ENCODE measurements around the gene PNPLA7. TPM values are rescaled to one million over a fixed set of nuclear protein-coding genes. Genes with fewer than 3 reads are reported as not detected.
"Not testable (repeated sequence)": the region's sequence is repeated elsewhere in the genome, so short reads cannot be mapped to it uniquely, and the experiment has no call there.

PNPLA7 gene
- total and polyA plus RNA-seq, 2 of the 8 experiments (the other 6 are each of a cell fraction or from before 2014, with no cell fraction given) = 0.35 to 0.47 TPM

- TF ChIP-seq EGR1 (IDR thresholded peaks at IDR 0.05; ENCODE audit: borderline replicate concordance, low read depth, low read length) (no peak), BACH1 (IDR thresholded peaks at IDR 0.05; ENCODE audit: low read length) (no peak), CTCF (IDR thresholded peaks at IDR 0.05; ENCODE audit: control extremely low read depth in 1 of 3, insufficient read depth in 1 of 3, low read depth in 1 of 3, low read length in 3 of 3) (no peak)
Measured at GRCh38 chr9:137452006-137452760, 98.0 kb downstream of the PNPLA7 start (continued).

GRCh38 chr9:137451264-137452005 lies 98.8 kb downstream of the PNPLA7 start:
- H2BK12ac ChIP-seq (ENCODE audit: low read depth, low read length); H2AK5ac ChIP-seq (ENCODE audit: low read depth, low read length); H3K27me3 ChIP-seq (replicated peaks in 1 of 4; ENCODE audit: control insufficient read depth in 3 of 4, extremely low read depth in 1 of 4, insufficient read depth in 3 of 4, low read length in 3 of 4); H3K4me2 ChIP-seq (ENCODE audit: insufficient read depth in 1 of 2, low read depth in 2 of 2, low read length in 2 of 2); H2BK120ac ChIP-seq (replicated peaks; ENCODE audit: low read depth, low read length); DNase-seq (ENCODE audit: low read depth in 1 of 2, low spot score in 2 of 2); H3K27ac ChIP-seq (ENCODE audit: low read depth, low read length); H3K14ac ChIP-seq (ENCODE audit: insufficient read length); H2BK15ac ChIP-seq (ENCODE audit: low read length); H4K5ac ChIP-seq (ENCODE audit: insufficient read length, low read depth, low read length); H2BK20ac ChIP-seq (ENCODE audit: low read length); H3K23me2 ChIP-seq (ENCODE audit: low read depth, low read length); H2BK5ac ChIP-seq (ENCODE audit: low read depth, low read length); POLR2A ChIA-PET (ENCODE audit: partially characterized antibody); H4K8ac ChIP-seq (ENCODE audit: extremely low read depth, insufficient read depth, low read length); H3K18ac ChIP-seq (ENCODE audit: extremely low read depth, low read length); H3K23ac ChIP-seq (ENCODE audit: insufficient read length); H3K4ac ChIP-seq (replicated peaks; ENCODE audit: insufficient read length, low read depth, low read length); H3K9me3 ChIP-seq (ENCODE audit: insufficient read depth in 2 of 2, low read depth in 1 of 2, low read length in 1 of 2); H2AFZ ChIP-seq (ENCODE audit: low read length); FAIRE-seq; H3K56ac ChIP-seq (replicated peaks; ENCODE audit: insufficient read length, low read depth, low read length); H4K91ac ChIP-seq (replicated peaks; ENCODE audit: insufficient read length, low read length); H3K79me1 ChIP-seq (ENCODE audit: low read depth, low read length); H4K20me1 ChIP-seq (replicated peaks in 1 of 2; ENCODE audit: control insufficient read depth in 1 of 2, insufficient read depth in 2 of 2, low read length in 2 of 2); H3K79me2 ChIP-seq (ENCODE audit: control insufficient read depth in 1 of 2, insufficient read depth in 2 of 2, low read length in 2 of 2); H3K4me3 ChIP-seq (ENCODE audit: extremely low read depth in 1 of 4, insufficient read depth in 2 of 4, low read depth in 3 of 4, low read length in 4 of 4); H3K9ac ChIP-seq (replicated peaks in 1 of 4; ENCODE audit: extremely low read depth in 1 of 4, low read depth in 3 of 4, low read length in 3 of 4): not testable (repeated sequence)
- CTCF ChIA-PET (ENCODE audit: partially characterized antibody) = interaction anchor here (2.5 kb wide), 1 partner anchor 8 kb away, joined by 13 read pairs; no protein-coding TSS in a partner anchor
- no CpG with 5 or more reads among the region's 31 CpGs for WGBS, 2 experiments (ENCODE audit: extremely low coverage in 1 of 2, insufficient coverage in 1 of 2, insufficient read length in 1 of 2, insufficient replicate concordance in 2 of 2, low coverage in 1 of 2, low lambda C conversion rate in 2 of 2, missing lambda C conversion rate in 1 of 2)
- Histone ChIP-seq H3K4me1 (replicated peaks in 1 of 4; ENCODE audit: control insufficient read depth in 3 of 4, insufficient read depth in 4 of 4, low read length in 3 of 4) (peaks cover 0 to 15% (median 13%) of the 10 kb centered on the region in 4 experiments; a peak in 5 of 7 replicates), H3K36me3 (ENCODE audit: control insufficient read depth in 2 of 4, insufficient read depth in 4 of 4, low read length in 3 of 4) (peaks cover 3 to 19% (median 5%) of the 10 kb centered on the region in 4 experiments; a peak in 5 of 8 replicates)

Measured in H1 (cell line).